Measurements from ENCODE around the gene RASA3. TPM values are rescaled to one million over a fixed set of nuclear protein-coding genes. Genes with fewer than 3 reads are reported as not detected.

Gene RASA3
- total and polyA plus RNA-seq, 2 of the 4 experiments (the other 2 are of a cell fraction), result 21.0 to 31.4 TPM

DNA sequence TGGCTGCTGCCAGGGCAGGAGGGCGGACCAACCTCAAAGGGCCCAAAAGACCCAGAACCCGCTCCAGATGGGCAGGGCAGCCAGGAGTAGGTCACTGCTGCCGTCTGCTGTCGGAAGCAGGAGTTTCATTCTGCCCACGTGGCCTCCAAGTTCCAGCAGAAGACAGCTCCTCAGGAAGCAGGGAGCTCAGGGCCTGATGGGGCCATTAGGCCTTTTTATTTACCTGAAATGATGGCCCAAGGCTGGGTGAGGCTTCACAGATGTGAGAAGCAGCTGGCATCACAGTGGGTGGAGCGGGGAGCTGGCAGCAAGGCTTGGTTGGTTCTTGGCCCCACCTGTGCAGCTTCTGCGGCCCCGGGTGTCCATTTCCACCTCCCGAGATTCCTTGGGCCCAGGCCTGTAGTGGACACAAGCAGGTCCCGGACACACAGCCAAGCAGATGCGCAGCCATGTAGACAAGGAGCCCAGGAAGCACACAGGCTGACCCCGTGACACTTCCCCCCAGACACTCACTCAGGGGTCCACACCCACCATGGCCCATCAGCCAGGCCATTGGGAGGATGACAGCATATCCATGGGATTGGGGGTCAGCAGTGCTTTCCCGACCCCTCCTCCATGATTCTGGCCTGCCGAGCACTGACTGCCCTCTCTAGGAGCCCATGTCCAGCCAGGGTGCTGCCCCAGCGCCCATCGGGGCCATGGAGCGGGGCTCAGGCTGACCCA lies 185.0 kb downstream of the RASA3 start:
- H3K4me1 ChIP-seq (ENCODE audit: control insufficient read depth, insufficient read depth, low read length), result peaks cover 11% of the 10 kb centered on the region
- H2BK5ac ChIP-seq (ENCODE audit: low read depth, low read length, poor library complexity, severe bottlenecking), result peak overlapping the region; percentile 50
- in situ Hi-C loops (cut with MboI; ENCODE audit: low sequenced_read_pairs) (no loop called here), intact Hi-C loops (cut with micrococcal nuclease) (loop anchor here (1.0 to 5.0 kb wide), 2 partner anchors 85 to 130 kb away; partner anchors contain the start of gene GAS6), dilution Hi-C loops (cut with HindIII; ENCODE audit: low sequenced_read_pairs, unreplicated experiment) (no loop called here)
- H2BK20ac ChIP-seq (ENCODE audit: low read depth, low read length), result peak overlapping the region; percentile 58
- peak overlapping the region; percentile 47; the same call in 1 of the 2 replicates for H4K91ac ChIP-seq (ENCODE audit: insufficient read depth, low read depth, low read length)
- peak; percentile 19; the same call in 1 of the 2 replicates for ATAC-seq (ENCODE audit: low read depth)
- no peak overlapping the region; the same call in 2 of the 3 replicates for H2BK15ac ChIP-seq (ENCODE audit: low read depth, low read length)
- no peak overlapping the region for H3K56ac ChIP-seq (ENCODE audit: extremely low read depth, insufficient read depth, low read length)
- BruUV-seq (replicated peaks), result no TSS peak
- no peak overlapping the region for H4K5ac ChIP-seq (ENCODE audit: low read depth, low read length)
- H2BK120ac ChIP-seq (ENCODE audit: low read depth, low read length), result peak overlapping the region; percentile 68
- peaks cover 10% of the 10 kb centered on the region for H3K9me1 ChIP-seq (ENCODE audit: insufficient read depth, low read length)
- TF ChIP-seq SMC3 (IDR thresholded peaks at IDR 0.05; ENCODE audit: low read depth, low read length) (peak; percentile 49), CHD1 (IDR thresholded peaks at IDR 0.05; ENCODE audit: low read depth, low read length) (no peak), MXI1 (IDR thresholded peaks at IDR 0.05; ENCODE audit: borderline replicate concordance, low read depth, low read length) (peak; percentile 30; the same call in 1 of the 2 replicates), MAFK (IDR thresholded peaks at IDR 0.05; ENCODE audit: low read depth, low read length) (no peak), USF2 (IDR thresholded peaks at IDR 0.05; ENCODE audit: low read depth, low read length) (peak; percentile 75; the same call in 1 of the 2 replicates), RAD21 (IDR thresholded peaks at IDR 0.05; ENCODE audit: low read length) (peak; percentile 62), CTCF (conservative IDR thresholded peaks at IDR 0.05; ENCODE audit: low read depth, low read length) (peak; percentile 49), CEBPB (IDR thresholded peaks at IDR 0.05; ENCODE audit: low read depth, low read length) (no peak), BHLHE40 (IDR thresholded peaks at IDR 0.05; ENCODE audit: low read depth, low read length) (no peak), RFX5 (IDR thresholded peaks at IDR 0.05; ENCODE audit: low read depth, low read length) (no peak)
- peak overlapping the region; percentile 21 to 65; a peak in 2 of 4 replicates for H4K8ac ChIP-seq (ENCODE audit: low read depth in 2 of 2, low read length in 2 of 2)
- H3K4me2 ChIP-seq (ENCODE audit: low read depth, low read length), result no peak overlapping the region
- peak overlapping the region; percentile 48 for H3K4ac ChIP-seq (ENCODE audit: low read depth, low read length)
- POLR2A ChIA-PET (ENCODE audit: unreplicated experiment), result no interaction called here
- WGBS, 2 experiments (ENCODE audit: extremely low coverage in 2 of 2, insufficient read length in 1 of 2), result 98% methylated on average over 9 of the region's 17 CpGs; no CpG with 5 or more reads in 1 of the 2 experiments
- CTCF ChIA-PET, result no interaction called here
- H3K36me3 ChIP-seq (ENCODE audit: control insufficient read depth, insufficient read depth, low read length), result no peaks in the 10 kb centered on the region; the same call in none of the 2 replicates
- no peak overlapping the region for H3K14ac ChIP-seq (replicated peaks; ENCODE audit: low read depth, low read length)
- H2AK5ac ChIP-seq (ENCODE audit: low read depth, low read length), result peak overlapping the region; percentile 68
- peak; percentile 43 for DNase-seq
- no peak overlapping the region; the same call in 1 of the 2 replicates for H3K27ac ChIP-seq (ENCODE audit: insufficient read depth, low read length)
- H3K27me3 ChIP-seq (ENCODE audit: control insufficient read depth, insufficient read depth, low read length), result no peaks in the 10 kb centered on the region
- no peak overlapping the region for H3K18ac ChIP-seq (ENCODE audit: low read depth, low read length)
- no peak overlapping the region for H3K4me3 ChIP-seq (ENCODE audit: insufficient read depth, low read depth, low read length)
- peaks cover 4% of the 10 kb centered on the region for H4K20me1 ChIP-seq (ENCODE audit: insufficient read depth, low read length)
- no peak overlapping the region for H3K23ac ChIP-seq (ENCODE audit: low read depth, low read length)
- H2AFZ ChIP-seq (replicated peaks; ENCODE audit: low read length, poor library complexity), result no peak overlapping the region
- H3K9ac ChIP-seq (ENCODE audit: low read depth, low read length), result no peak overlapping the region
- H3K79me1 ChIP-seq (ENCODE audit: low read depth in 1 of 2, low read length in 2 of 2), result peaks cover 0 to 36% of the 10 kb centered on the region in 2 experiments; a peak in 2 of 4 replicates
- no peaks in the 10 kb centered on the region for H3K9me3 ChIP-seq (ENCODE audit: control insufficient read depth, insufficient read depth, low read length)
- peak overlapping the region; percentile 62 for H2AK9ac ChIP-seq (replicated peaks; ENCODE audit: low read depth, low read length, poor library complexity)

All from IMR-90 (cell line).